ENCODE data around the gene CMTM1. TPM values are rescaled to one million over a fixed set of nuclear protein-coding genes. Genes with fewer than 3 reads are reported as not detected.

CMTM1 gene
- total RNA-seq, 1 experiment from 2014 or later: 7.1 TPM

DNA sequence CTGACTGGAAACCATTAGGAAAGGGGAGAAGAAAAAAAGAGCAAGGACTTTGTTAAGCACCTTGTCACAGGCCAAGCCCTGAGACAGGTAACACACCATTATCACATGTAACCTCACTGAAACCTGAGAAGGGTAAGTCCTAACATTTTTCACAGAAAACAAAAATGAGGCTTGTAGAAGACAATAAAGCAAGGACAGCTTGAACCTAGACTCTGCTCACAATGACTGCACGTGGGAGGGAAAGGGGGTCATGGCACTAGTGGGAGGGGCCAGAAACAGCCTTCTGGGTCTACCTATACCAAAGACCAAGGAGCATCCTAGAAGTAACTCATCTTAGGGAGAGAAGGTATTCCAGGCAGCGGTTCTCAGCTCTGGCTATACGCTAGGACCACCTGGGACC, 23.8 kb upstream of the CMTM1 start:
- Histone ChIP-seq H3K27me3 (ENCODE audit: control insufficient read depth, insufficient read depth, low read length) (no peaks in the 10 kb centered on the region), H3K36me3 (ENCODE audit: control insufficient read depth, insufficient read depth, low read length) (no peaks in the 10 kb centered on the region), H3K9me3 (ENCODE audit: control insufficient read depth, insufficient read depth, low read depth, low read length) (no peaks in the 10 kb centered on the region), H3K27ac (ENCODE audit: low read length) (no peak overlapping the region), H3K4me1 (ENCODE audit: control insufficient read depth, insufficient read depth, low read length) (no peaks in the 10 kb centered on the region), H3K4me3 (ENCODE audit: low read depth in 2 of 2, low read length in 2 of 2) (no peak overlapping the region)
- in situ Hi-C loops (cut with HindIII; ENCODE audit: low pct_unique_long_range_greater_than_20kb, low sequenced_read_pairs) (no loop called here), intact Hi-C loops (cut with micrococcal nuclease; ENCODE audit: unreplicated experiment) (no loop called here)
- TF ChIP-seq TCF7L2 (IDR thresholded peaks at IDR 0.05; ENCODE audit: low read depth, low read length) (no peak), POLR2AphosphoS5 (IDR thresholded peaks at IDR 0.05; ENCODE audit: low read depth, low read length) (no peak), SIN3A (IDR thresholded peaks at IDR 0.05; ENCODE audit: borderline replicate concordance, insufficient read depth, low read depth, low read length) (no peak)
- TF ChIP-seq, protein P1, sequence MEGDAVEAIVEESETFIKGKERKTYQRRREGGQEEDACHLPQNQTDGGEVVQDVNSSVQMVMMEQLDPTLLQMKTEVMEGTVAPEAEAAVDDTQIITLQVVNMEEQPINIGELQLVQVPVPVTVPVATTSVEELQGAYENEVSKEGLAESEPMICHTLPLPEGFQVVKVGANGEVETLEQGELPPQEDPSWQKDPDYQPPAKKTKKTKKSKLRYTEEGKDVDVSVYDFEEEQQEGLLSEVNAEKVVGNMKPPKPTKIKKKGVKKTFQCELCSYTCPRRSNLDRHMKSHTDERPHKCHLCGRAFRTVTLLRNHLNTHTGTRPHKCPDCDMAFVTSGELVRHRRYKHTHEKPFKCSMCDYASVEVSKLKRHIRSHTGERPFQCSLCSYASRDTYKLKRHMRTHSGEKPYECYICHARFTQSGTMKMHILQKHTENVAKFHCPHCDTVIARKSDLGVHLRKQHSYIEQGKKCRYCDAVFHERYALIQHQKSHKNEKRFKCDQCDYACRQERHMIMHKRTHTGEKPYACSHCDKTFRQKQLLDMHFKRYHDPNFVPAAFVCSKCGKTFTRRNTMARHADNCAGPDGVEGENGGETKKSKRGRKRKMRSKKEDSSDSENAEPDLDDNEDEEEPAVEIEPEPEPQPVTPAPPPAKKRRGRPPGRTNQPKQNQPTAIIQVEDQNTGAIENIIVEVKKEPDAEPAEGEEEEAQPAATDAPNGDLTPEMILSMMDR (IDR thresholded peaks at IDR 0.05): no peak
- TF ChIP-seq, protein P2, sequence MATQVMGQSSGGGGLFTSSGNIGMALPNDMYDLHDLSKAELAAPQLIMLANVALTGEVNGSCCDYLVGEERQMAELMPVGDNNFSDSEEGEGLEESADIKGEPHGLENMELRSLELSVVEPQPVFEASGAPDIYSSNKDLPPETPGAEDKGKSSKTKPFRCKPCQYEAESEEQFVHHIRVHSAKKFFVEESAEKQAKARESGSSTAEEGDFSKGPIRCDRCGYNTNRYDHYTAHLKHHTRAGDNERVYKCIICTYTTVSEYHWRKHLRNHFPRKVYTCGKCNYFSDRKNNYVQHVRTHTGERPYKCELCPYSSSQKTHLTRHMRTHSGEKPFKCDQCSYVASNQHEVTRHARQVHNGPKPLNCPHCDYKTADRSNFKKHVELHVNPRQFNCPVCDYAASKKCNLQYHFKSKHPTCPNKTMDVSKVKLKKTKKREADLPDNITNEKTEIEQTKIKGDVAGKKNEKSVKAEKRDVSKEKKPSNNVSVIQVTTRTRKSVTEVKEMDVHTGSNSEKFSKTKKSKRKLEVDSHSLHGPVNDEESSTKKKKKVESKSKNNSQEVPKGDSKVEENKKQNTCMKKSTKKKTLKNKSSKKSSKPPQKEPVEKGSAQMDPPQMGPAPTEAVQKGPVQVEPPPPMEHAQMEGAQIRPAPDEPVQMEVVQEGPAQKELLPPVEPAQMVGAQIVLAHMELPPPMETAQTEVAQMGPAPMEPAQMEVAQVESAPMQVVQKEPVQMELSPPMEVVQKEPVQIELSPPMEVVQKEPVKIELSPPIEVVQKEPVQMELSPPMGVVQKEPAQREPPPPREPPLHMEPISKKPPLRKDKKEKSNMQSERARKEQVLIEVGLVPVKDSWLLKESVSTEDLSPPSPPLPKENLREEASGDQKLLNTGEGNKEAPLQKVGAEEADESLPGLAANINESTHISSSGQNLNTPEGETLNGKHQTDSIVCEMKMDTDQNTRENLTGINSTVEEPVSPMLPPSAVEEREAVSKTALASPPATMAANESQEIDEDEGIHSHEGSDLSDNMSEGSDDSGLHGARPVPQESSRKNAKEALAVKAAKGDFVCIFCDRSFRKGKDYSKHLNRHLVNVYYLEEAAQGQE (IDR thresholded peaks at IDR 0.05; ENCODE audit: insufficient read depth in 1 of 2, low read depth in 2 of 2, low read length in 1 of 2): no peak
- ATAC-seq (no peak), DNase-seq (ENCODE audit: low read depth, low spot score) (no peak)
- ChIA-PET CTCF (no interaction called here), POLR2A (no interaction called here)
- BruUV-seq (replicated peaks): no TSS peak

DNA sequence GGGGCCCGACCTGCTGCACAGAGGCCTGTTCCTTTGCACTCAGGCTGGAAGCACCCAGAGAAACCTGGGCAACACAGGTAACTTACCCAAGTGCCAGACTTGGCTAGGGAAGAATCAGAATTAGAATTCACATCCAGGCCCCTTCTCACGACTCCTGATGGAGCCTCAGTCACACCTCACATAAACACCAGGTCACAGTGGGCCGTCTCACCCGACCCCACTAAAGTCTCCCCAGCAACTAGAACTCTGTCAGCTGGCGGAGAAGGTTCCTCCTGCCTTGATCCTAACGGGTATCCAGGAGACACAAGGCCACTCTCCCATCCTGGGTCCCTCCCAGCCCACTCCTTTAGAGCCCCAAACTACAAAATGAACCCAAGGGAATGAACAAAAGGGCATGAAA, 22.7 kb upstream of the CMTM1 start:
- TF ChIP-seq, protein P1 (IDR thresholded peaks at IDR 0.05): no peak
- TF ChIP-seq SIN3A (IDR thresholded peaks at IDR 0.05; ENCODE audit: borderline replicate concordance, insufficient read depth, low read depth, low read length): no peak
- no peak for TF ChIP-seq POLR2AphosphoS5 (IDR thresholded peaks at IDR 0.05; ENCODE audit: low read depth, low read length)
- no peak for TF ChIP-seq TCF7L2 (IDR thresholded peaks at IDR 0.05; ENCODE audit: low read depth, low read length)
- TF ChIP-seq, protein P2 (IDR thresholded peaks at IDR 0.05; ENCODE audit: insufficient read depth in 1 of 2, low read depth in 2 of 2, low read length in 1 of 2): no peak
- CTCF ChIA-PET: no interaction called here
- in situ Hi-C loops (cut with HindIII; ENCODE audit: low pct_unique_long_range_greater_than_20kb, low sequenced_read_pairs) (no loop called here), intact Hi-C loops (cut with micrococcal nuclease; ENCODE audit: unreplicated experiment) (no loop called here)
- H3K36me3 ChIP-seq (ENCODE audit: control insufficient read depth, insufficient read depth, low read length): no peaks in the 10 kb centered on the region
- H3K4me3 ChIP-seq (ENCODE audit: low read depth in 2 of 2, low read length in 2 of 2): no peak overlapping the region
- BruUV-seq (replicated peaks): no TSS peak
- POLR2A ChIA-PET: no interaction called here
- no peak for DNase-seq (ENCODE audit: low read depth, low spot score)
- H3K9me3 ChIP-seq (ENCODE audit: control insufficient read depth, insufficient read depth, low read depth, low read length): no peaks in the 10 kb centered on the region
- no peak for ATAC-seq
- H3K4me1 ChIP-seq (ENCODE audit: control insufficient read depth, insufficient read depth, low read length): peaks cover 5% of the 10 kb centered on the region; the same call in 1 of the 2 replicates
- H3K27me3 ChIP-seq (ENCODE audit: control insufficient read depth, insufficient read depth, low read length): no peaks in the 10 kb centered on the region
- H3K27ac ChIP-seq (ENCODE audit: low read length): no peak overlapping the region

All from Panc1 (cell line).